Heart left ventricle (tissue), 13 donors: ENCODE data around the gene ZNRF2.

Experiments
- CTCF ChIP-seq, 12 donors: fragments of 200-600 bp; sonication (generic) in 4 of 12; IDR thresholded peaks; one replicate each; pipeline versions ENCODE4 v1.5.0 to v1.8.0; 2018 to 2022; ENCODE audit warnings: antibody characterized with exemption in 12 of 12, mild to moderate bottlenecking in 5 of 12
- POLR2A ChIP-seq, 2 donors: fragments of 450-650 bp; IDR thresholded peaks; one replicate each; pipeline ENCODE4 v1.6.1; 2017; ENCODE audit warnings: antibody characterized with exemption in 2 of 2, mild to moderate bottlenecking in 2 of 2, moderate library complexity in 2 of 2
- donor health status: ischemic (EF 13 %, LVEDD 7.1; RV severe dilation, severe dysfunction).
- donor health status: DM: no; HTN: yes; CAD: no.
- donor health status: DM: no; HTN: no; CAD: no.
- donor health status: ischemic (EF 25% LVEDD 6.9; RV normal size, moderate dysfunction).
- donor health status: ischemic (EF 25% LVEDD 5.7; RV mildly dilated, moderate dysfunction).
- donor health status: ischemic (EF 35%, LVEDD 5.7; RV mildly dilated, moderate dysfunction).
- donor health status: nonischemic (EF 11% LVEDD 7.7; RV severe dilation, severe dysfunction).
- donor health status: DM: yes; HTN: yes; CAD: no.
- donor health status: PGD.
- donor health status: ischemic (EF 29% LVEDD 5.4; RV normal size, mild dysfunction).
- donor health status: nonischemic (EF 23%, LVEDD 6.1; RV moderate dilation, normal function).

GRCh38 chr7:30330134-30331111 is 46.0 kb downstream of the ZNRF2 start:
- no peak for TF ChIP-seq CTCF (IDR thresholded peaks at IDR 0.05)
- no peak for TF ChIP-seq POLR2A (IDR thresholded peaks at IDR 0.05)
